Measurements from ENCODE around the gene ANKRD63.

ANKRD63 gene

DNA sequence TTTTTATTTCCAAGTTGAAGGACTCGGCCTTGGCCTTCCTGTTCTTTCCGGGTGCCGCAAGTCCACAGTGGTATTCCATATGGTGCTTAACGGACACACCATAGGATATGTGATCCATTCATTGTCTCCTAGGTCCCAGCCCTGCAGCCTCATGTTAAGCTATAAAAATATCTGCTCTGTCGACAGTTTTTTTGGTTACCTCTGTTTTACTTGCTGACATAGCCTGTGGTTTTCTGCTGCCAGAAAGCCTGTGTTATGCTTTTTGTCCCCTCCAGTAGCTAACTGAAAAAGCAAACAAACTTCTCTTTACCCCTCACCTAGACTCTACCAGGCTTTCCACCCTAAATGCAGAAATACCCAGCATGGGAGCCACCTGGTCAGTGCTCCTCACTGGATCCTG, 45.9 kb upstream of the ANKRD63 start:
- H2AFZ ChIP-seq (ENCODE audit: low read length), result no peak overlapping the region
- TF ChIP-seq EZH2phosphoT487 (IDR thresholded peaks at IDR 0.05; ENCODE audit: low read length) (no peak), EZH2 (optimal IDR thresholded peaks at IDR 0.05; ENCODE audit: low read depth, low read length) (no peak)
- TF ChIP-seq, protein P1, sequence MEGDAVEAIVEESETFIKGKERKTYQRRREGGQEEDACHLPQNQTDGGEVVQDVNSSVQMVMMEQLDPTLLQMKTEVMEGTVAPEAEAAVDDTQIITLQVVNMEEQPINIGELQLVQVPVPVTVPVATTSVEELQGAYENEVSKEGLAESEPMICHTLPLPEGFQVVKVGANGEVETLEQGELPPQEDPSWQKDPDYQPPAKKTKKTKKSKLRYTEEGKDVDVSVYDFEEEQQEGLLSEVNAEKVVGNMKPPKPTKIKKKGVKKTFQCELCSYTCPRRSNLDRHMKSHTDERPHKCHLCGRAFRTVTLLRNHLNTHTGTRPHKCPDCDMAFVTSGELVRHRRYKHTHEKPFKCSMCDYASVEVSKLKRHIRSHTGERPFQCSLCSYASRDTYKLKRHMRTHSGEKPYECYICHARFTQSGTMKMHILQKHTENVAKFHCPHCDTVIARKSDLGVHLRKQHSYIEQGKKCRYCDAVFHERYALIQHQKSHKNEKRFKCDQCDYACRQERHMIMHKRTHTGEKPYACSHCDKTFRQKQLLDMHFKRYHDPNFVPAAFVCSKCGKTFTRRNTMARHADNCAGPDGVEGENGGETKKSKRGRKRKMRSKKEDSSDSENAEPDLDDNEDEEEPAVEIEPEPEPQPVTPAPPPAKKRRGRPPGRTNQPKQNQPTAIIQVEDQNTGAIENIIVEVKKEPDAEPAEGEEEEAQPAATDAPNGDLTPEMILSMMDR (IDR thresholded peaks at IDR 0.05; ENCODE audit: low read length), result no peak
- no peaks in the 10 kb centered on the region for H3K9me2 ChIP-seq (replicated peaks; ENCODE audit: insufficient read depth, low read length)
- H4K20me1 ChIP-seq (ENCODE audit: insufficient read depth, low read length), result no peaks in the 10 kb centered on the region
- H3K36me3 ChIP-seq (replicated peaks; ENCODE audit: insufficient read depth, low read length), result no peaks in the 10 kb centered on the region
- peak; percentile 84 for DNase-seq
- peaks cover 55% of the 10 kb centered on the region for H3K4me1 ChIP-seq (ENCODE audit: low read length)
- no peaks in the 10 kb centered on the region for H3K9me3 ChIP-seq (replicated peaks; ENCODE audit: insufficient read depth, low read length)
- peak overlapping the region; percentile 89 for H3K27ac ChIP-seq (ENCODE audit: low read length)
- H3K79me2 ChIP-seq (ENCODE audit: low read length), result peaks cover 38% of the 10 kb centered on the region
- peak overlapping the region; percentile 51 for H3K9ac ChIP-seq (ENCODE audit: low read length)
- no peaks in the 10 kb centered on the region for H3K27me3 ChIP-seq (replicated peaks; ENCODE audit: insufficient read depth, low read length)
- peaks cover 36% of the 10 kb centered on the region for H3F3A ChIP-seq (ENCODE audit: insufficient read depth, low read length)
- peak overlapping the region; percentile 79 for H3K4me2 ChIP-seq (ENCODE audit: low read depth, low read length)
- H3K4me3 ChIP-seq (ENCODE audit: low read length), result peak overlapping the region; percentile 32

DNA sequence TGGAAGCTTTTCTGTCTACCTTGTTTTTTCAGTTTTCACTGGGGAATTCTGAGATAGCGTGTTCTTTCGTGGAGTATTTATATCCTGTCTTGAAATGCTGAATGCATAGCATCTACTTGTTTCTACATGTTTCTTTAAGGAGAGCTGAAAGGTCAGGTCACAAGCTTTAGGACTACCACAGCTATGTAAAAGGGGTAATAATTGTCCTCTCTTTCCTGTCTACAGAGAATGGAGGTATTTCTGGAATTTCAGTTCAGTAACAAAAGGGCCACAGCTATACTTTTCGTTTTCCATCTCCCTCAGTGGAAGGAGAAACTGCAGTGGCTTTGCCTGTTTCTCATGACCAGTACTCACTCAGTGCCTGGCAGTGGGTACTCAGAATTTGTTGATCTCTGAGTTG, 45.3 kb upstream of the ANKRD63 start:
- H3K9me2 ChIP-seq (replicated peaks; ENCODE audit: insufficient read depth, low read length), result no peaks in the 10 kb centered on the region
- peak; percentile 36 for DNase-seq
- H3K4me2 ChIP-seq (ENCODE audit: low read depth, low read length), result peak overlapping the region; percentile 79
- H2AFZ ChIP-seq (ENCODE audit: low read length), result no peak overlapping the region
- no peaks in the 10 kb centered on the region for H4K20me1 ChIP-seq (ENCODE audit: insufficient read depth, low read length)
- H3K9me3 ChIP-seq (replicated peaks; ENCODE audit: insufficient read depth, low read length), result no peaks in the 10 kb centered on the region
- peaks cover 38% of the 10 kb centered on the region for H3K79me2 ChIP-seq (ENCODE audit: low read length)
- peak overlapping the region; percentile 89 for H3K27ac ChIP-seq (ENCODE audit: low read length)
- peaks cover 54% of the 10 kb centered on the region for H3K4me1 ChIP-seq (ENCODE audit: low read length)
- H3K9ac ChIP-seq (ENCODE audit: low read length), result peak overlapping the region; percentile 51
- H3K4me3 ChIP-seq (ENCODE audit: low read length), result peak overlapping the region; percentile 32
- TF ChIP-seq EZH2phosphoT487 (IDR thresholded peaks at IDR 0.05; ENCODE audit: low read length), result no peak
- TF ChIP-seq, protein P1 (IDR thresholded peaks at IDR 0.05; ENCODE audit: low read length), result no peak
- TF ChIP-seq EZH2 (optimal IDR thresholded peaks at IDR 0.05; ENCODE audit: low read depth, low read length), result no peak
- no peaks in the 10 kb centered on the region for H3K36me3 ChIP-seq (replicated peaks; ENCODE audit: insufficient read depth, low read length)
- H3F3A ChIP-seq (ENCODE audit: insufficient read depth, low read length), result peaks cover 36% of the 10 kb centered on the region
- H3K27me3 ChIP-seq (replicated peaks; ENCODE audit: insufficient read depth, low read length), result no peaks in the 10 kb centered on the region

GRCh38 chr15:40327457-40327856, 44.6 kb upstream of the ANKRD63 start:
- Histone ChIP-seq H2AFZ (ENCODE audit: low read length) (0 out of 2 replicates have a peak overlapping the region, but pooled peaks have one; percentile 0), H4K20me1 (ENCODE audit: insufficient read depth, low read length) (no peaks in the 10 kb centered on the region), H3K4me1 (ENCODE audit: low read length) (peaks cover 61% of the 10 kb centered on the region), H3K9me2 (replicated peaks; ENCODE audit: insufficient read depth, low read length) (no peaks in the 10 kb centered on the region), H3K27ac (ENCODE audit: low read length) (peak overlapping the region; percentile 89), H3K36me3 (replicated peaks; ENCODE audit: insufficient read depth, low read length) (no peaks in the 10 kb centered on the region), H3K27me3 (replicated peaks; ENCODE audit: insufficient read depth, low read length) (no peaks in the 10 kb centered on the region), H3K4me3 (ENCODE audit: low read length) (peak overlapping the region; percentile 32), H3F3A (ENCODE audit: insufficient read depth, low read length) (peaks cover 36% of the 10 kb centered on the region), H3K4me2 (ENCODE audit: low read depth, low read length) (peak overlapping the region; percentile 79), H3K9ac (ENCODE audit: low read length) (peak overlapping the region; percentile 51; the same call in 1 of the 2 replicates), H3K79me2 (ENCODE audit: low read length) (peaks cover 38% of the 10 kb centered on the region), H3K9me3 (replicated peaks; ENCODE audit: insufficient read depth, low read length) (no peaks in the 10 kb centered on the region)
- no peak for TF ChIP-seq EZH2phosphoT487 (IDR thresholded peaks at IDR 0.05; ENCODE audit: low read length)
- peak; percentile 57 for DNase-seq

DNA sequence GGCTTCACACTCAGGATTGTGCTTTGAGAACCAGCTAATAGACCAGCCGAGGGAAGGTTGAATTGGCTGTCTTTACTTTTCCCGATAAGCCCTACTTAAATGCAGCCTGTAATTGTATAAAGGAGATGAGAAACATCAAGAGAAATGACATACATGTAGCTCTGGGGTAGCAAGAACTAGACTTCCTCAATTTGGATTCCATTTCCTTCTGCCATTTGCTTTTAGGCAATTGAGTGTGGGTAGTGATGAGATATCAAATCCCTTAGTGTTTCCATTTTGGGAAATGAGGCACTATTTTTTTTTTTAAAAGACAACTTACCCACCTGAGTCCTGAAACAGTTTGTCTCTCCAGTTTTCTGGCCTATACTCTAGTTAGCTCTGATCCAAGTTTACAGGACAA, 42.8 kb upstream of the ANKRD63 start:
- no peak overlapping the region for H2AFZ ChIP-seq (ENCODE audit: low read length)
- H3K36me3 ChIP-seq (replicated peaks; ENCODE audit: insufficient read depth, low read length), result no peaks in the 10 kb centered on the region
- H3K79me2 ChIP-seq (ENCODE audit: low read length), result peaks cover 38% of the 10 kb centered on the region
- no peak overlapping the region for H3K27ac ChIP-seq (ENCODE audit: low read length)
- no peak for DNase-seq
- no peaks in the 10 kb centered on the region for H4K20me1 ChIP-seq (ENCODE audit: insufficient read depth, low read length)
- H3K9ac ChIP-seq (ENCODE audit: low read length), result no peak overlapping the region
- no peaks in the 10 kb centered on the region for H3K27me3 ChIP-seq (replicated peaks; ENCODE audit: insufficient read depth, low read length)
- no peaks in the 10 kb centered on the region for H3K9me2 ChIP-seq (replicated peaks; ENCODE audit: insufficient read depth, low read length)
- peak overlapping the region; percentile 79 for H3K4me2 ChIP-seq (ENCODE audit: low read depth, low read length)
- peak overlapping the region; percentile 74; the same call in 1 of the 2 replicates for H3K4me3 ChIP-seq (ENCODE audit: low read length)
- H3K4me1 ChIP-seq (ENCODE audit: low read length), result peaks cover 61% of the 10 kb centered on the region
- peaks cover 36% of the 10 kb centered on the region for H3F3A ChIP-seq (ENCODE audit: insufficient read depth, low read length)
- H3K9me3 ChIP-seq (replicated peaks; ENCODE audit: insufficient read depth, low read length), result no peaks in the 10 kb centered on the region
- no peak for TF ChIP-seq EZH2 (optimal IDR thresholded peaks at IDR 0.05; ENCODE audit: low read depth, low read length)
- TF ChIP-seq EZH2phosphoT487 (IDR thresholded peaks at IDR 0.05; ENCODE audit: low read length), result no peak
- TF ChIP-seq, protein P1 (IDR thresholded peaks at IDR 0.05; ENCODE audit: low read length), result no peak
